Adrenal gland (tissue), 19 donors: Measurements from ENCODE around the gene RTCB. TPM values are rescaled to one million over a fixed set of nuclear protein-coding genes. Genes with fewer than 3 reads are reported as not detected.
A peak's percentile ranks its signal among the peaks of the same experiment; 100 is the strongest.

Experiments used
- DNase-seq, 7 donors: peaks; one replicate each; pipeline ENCODE4 v3.0.0-alpha.2; 2019 to 2020
- H3K27ac ChIP-seq, 5 donors: fragments of 200-600 bp; sonication (generic) in 4 of 5; 1 replicate in 3 of 5; 2 replicates in 2 of 5; pipeline versions ENCODE4 v1.5.1 to v1.8.0; 2016 to 2020; ENCODE audit warnings: mild to moderate bottlenecking in 1 of 5
- H3K27me3 ChIP-seq: fragments of 200-600 bp; 2 replicates; pipeline ENCODE4 v1.8.0; 2021
- H3K36me3 ChIP-seq, 2 donors: fragments of 200-600 bp; replicated peaks in 1 of 2; 1 replicate in 1 of 2; 2 replicates in 1 of 2; pipeline versions ENCODE4 v1.5.1 to v1.8.0; 2018 to 2022
- H3K4me1 ChIP-seq, 2 donors: fragments of 200-600 bp; replicated peaks in 1 of 2; 1 replicate in 1 of 2; 2 replicates in 1 of 2; pipeline versions ENCODE4 v1.5.1 to v1.8.0; 2018 to 2021
- H3K4me3 ChIP-seq, 4 donors: fragments of 200-600 bp; sonication (generic) in 3 of 4; one replicate each; pipeline ENCODE4 v1.5.1; 2016 to 2018
- H3K9me3 ChIP-seq, 3 donors: fragments of 200-600 bp; sonication (generic) in 1 of 3; replicated peaks in 1 of 3; 1 replicate in 2 of 3; 2 replicates in 1 of 3; pipeline versions ENCODE4 v1.5.1 to v1.8.0; 2016 to 2021
- POLR2A ChIP-seq, 2 donors: fragments of 450-650 bp; IDR thresholded peaks; one replicate each; pipeline ENCODE4 v1.6.1; 2017; ENCODE audit warnings: antibody characterized with exemption in 2 of 2, mild to moderate bottlenecking in 2 of 2, moderate library complexity in 1 of 2
- WGBS, 4 donors: extraction: QIAGEN DNeasy Blood & Tissue Kit in 2 of 4; methylation state at CpG; one replicate each; pipeline versions ENCODE4 v1.1.5 to v1.1.7; 2013 to 2017; 5-methylcytosine and 5-hydroxymethylcytosine counted together
- intact Hi-C, 2 donors: fragments of 100-400 bp; cut with DNase I; formaldehyde crosslinking; loops; one replicate each; pipeline versions ENCODE4 v1.14.1 to v1.15.0; 2022 to 2023
- long read RNA-seq, 10 donors: library from polyadenylated mRNA in 3 of 10; unstranded in 2 of 10; stranded (forward) in 1 of 10; transcript quantifications; one replicate each; pipeline ENCODE4 v2.0.0 and lab custom pipeline, GENCODE V29; 2021 to 2026
- polyA plus RNA-seq, 3 donors: library from polyadenylated mRNA; stranded (reverse); fragments of 200-250 nt in 2 of 3; fragments of 350-450 nt in 1 of 3; fragmentation: Illumina TruSeq in 1 of 3; extraction: RNeasy Lipid Tissue Mini Kit (QIAGEN cat#74804) in 1 of 3; gene quantifications; one replicate each; pipeline ENCODE4 v1.2.3, GENCODE V29; 2013 to 2014
- total RNA-seq, 9 donors: library from RNA; depleted of rRNA in 4 of 9; stranded (reverse); fragments of >200 nt in 4 of 9; fragments of 120-200 nt in 1 of 9; fragmentation: NEBNext Ultra II Directional in 1 of 9; extraction: Animal tissue kit (Norgen Biotek cat#: 25700) in 1 of 9; gene quantifications; one replicate each; pipeline versions ENCODE4 v1.1.0 to v1.2.4, GENCODE V29; 2013 to 2023
- TF ChIP-seq, protein P1 (sequence below), 6 experiments: fragments of 450-650 bp in 4 of 6; fragments of 200-600 bp in 2 of 6; sonication (generic) in 1 of 6; IDR thresholded peaks; 1 replicate in 5 of 6; 2 replicates in 1 of 6; pipeline versions ENCODE4 v1.5.1 to v1.8.0; 2016 to 2021; ENCODE audit warnings: antibody characterized with exemption in 6 of 6, mild to moderate bottlenecking in 2 of 6, moderate library complexity in 1 of 6
- donor health status: healthy with polysubstance abuse.
- donor health status: Bipolar disorder and iron deficiency.
- donor health status: DM: yes; HTN: yes; CAD: no.
- donor health status: DM: no; HTN: no; CAD: no.
- donor health status: DM: no; HTN: no; CAD: no.
- donor health status: DM: yes; HTN: yes; CAD: no.

Gene RTCB
- 100 to 1,000 TPM in 1 of 9 donors, 10 to 100 TPM in 8; 54.7 to 108 (median 64.9) TPM for total RNA-seq
- 10 to 100 TPM; 24.7 to 78.8 (median 31.8) TPM for polyA plus RNA-seq
- long read RNA-seq, donor 1, transcript RTCB-201 (12 exons, 2,027 nt), result major isoform, 31 of 40 reads
- long read RNA-seq, donor 1, partial matches to known transcripts, result 5 of 40 reads
- long read RNA-seq, donor 1, other reads (novel, unspliced or antisense), result 0 of 40 reads
- long read RNA-seq, donor 2, transcript RTCB-201 (12 exons, 2,027 nt), result major isoform, 20 of 21 reads
- long read RNA-seq, donor 2, partial matches to known transcripts, result 0 of 21 reads
- long read RNA-seq, donor 2, other reads (novel, unspliced or antisense), result 0 of 21 reads
- long read RNA-seq, donor 3, transcript RTCB-201 (12 exons, 2,027 nt), result major isoform, 28 of 40 reads
- long read RNA-seq, donor 3, partial matches to known transcripts, result 11 of 40 reads
- long read RNA-seq, donor 3, other reads (novel, unspliced or antisense), result 0 of 40 reads
- long read RNA-seq, donor 4, transcript RTCB-201 (12 exons, 2,027 nt), result major isoform, 109 of 122 reads
- long read RNA-seq, donor 4, partial matches to known transcripts, result 4 of 122 reads
- long read RNA-seq, donor 4, other reads (novel, unspliced or antisense), result 8 of 122 reads
- long read RNA-seq, donor 5, transcript RTCB-201 (12 exons, 2,027 nt), result major isoform, 209 of 229 reads
- long read RNA-seq, donor 5, partial matches to known transcripts, result 5 of 229 reads
- long read RNA-seq, donor 5, other reads (novel, unspliced or antisense), result 15 of 229 reads
- long read RNA-seq, donor 6, transcript RTCB-201 (12 exons, 2,027 nt), result major isoform, 64 of 74 reads
- long read RNA-seq, donor 6, partial matches to known transcripts, result 5 of 74 reads
- long read RNA-seq, donor 6, other reads (novel, unspliced or antisense), result 5 of 74 reads
- long read RNA-seq, donor 7, transcript RTCB-201 (12 exons, 2,027 nt), result major isoform, 5 of 6 reads
- long read RNA-seq, donor 7, partial matches to known transcripts, result 0 of 6 reads
- long read RNA-seq, donor 7, other reads (novel, unspliced or antisense), result 0 of 6 reads
- long read RNA-seq, donor 8, transcript RTCB-205 (5 exons, 767 nt), result minor isoform, 5 of 72 reads
- long read RNA-seq, donor 8, transcript RTCB-201 (12 exons, 2,027 nt), result major isoform, 49 of 72 reads
- long read RNA-seq, donor 8, partial matches to known transcripts, result 17 of 72 reads
- long read RNA-seq, donor 8, other reads (novel, unspliced or antisense), result 0 of 72 reads
- long read RNA-seq, donor 9, transcript RTCB-201 (12 exons, 2,027 nt), result major isoform, 24 of 28 reads
- long read RNA-seq, donor 9, partial matches to known transcripts, result 0 of 28 reads
- long read RNA-seq, donor 9, other reads (novel, unspliced or antisense), result 0 of 28 reads
- long read RNA-seq, donor 10, transcript RTCB-201 (12 exons, 2,027 nt), result major isoform, 21 of 23 reads
- long read RNA-seq, donor 10, partial matches to known transcripts, result 0 of 23 reads
- long read RNA-seq, donor 10, other reads (novel, unspliced or antisense), result 0 of 23 reads

DNA sequence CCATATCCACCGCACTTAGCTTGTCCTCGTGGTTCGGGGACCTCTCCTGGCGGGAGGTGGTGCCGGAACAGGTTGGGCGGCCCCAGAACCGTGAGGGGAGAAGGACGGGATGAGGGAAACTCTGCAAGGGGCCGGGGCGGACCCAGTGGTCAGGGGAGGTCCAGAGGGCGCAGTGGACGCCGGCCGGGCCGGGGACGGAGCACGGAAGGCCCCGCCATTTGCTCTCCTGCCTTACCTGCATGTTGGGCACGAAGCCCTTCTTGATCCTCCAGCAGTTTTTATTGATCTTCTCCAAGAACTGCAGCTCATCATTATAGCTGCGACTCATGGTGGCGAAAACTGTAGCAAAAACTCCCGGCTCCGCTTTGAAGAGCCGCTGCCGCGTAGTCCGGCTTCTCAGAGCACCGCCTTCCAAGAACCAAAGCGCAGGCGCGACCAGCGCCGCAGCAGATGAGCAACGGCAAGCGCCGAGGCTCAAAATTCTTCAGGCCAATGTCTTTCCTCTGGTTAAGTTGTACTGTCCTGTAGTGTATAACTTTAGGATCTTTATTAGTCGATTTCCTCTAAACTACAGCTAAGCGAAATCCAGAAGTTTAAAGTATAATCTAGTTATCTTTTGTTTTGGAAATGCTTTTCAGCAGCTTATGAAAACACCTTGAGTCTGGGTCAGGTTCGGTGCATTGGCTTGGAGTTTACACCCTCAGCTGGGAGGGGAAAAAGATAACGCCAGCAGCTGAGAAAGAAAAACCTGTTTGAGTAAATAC is at the start of gene RTCB:
Gene RTCB (minus strand): TSS at position 419 of the 764 bp plus-strand sequence. CDS start 91 bp downstream, at position 328.
- intact Hi-C loops, result no loop called here

DNA sequence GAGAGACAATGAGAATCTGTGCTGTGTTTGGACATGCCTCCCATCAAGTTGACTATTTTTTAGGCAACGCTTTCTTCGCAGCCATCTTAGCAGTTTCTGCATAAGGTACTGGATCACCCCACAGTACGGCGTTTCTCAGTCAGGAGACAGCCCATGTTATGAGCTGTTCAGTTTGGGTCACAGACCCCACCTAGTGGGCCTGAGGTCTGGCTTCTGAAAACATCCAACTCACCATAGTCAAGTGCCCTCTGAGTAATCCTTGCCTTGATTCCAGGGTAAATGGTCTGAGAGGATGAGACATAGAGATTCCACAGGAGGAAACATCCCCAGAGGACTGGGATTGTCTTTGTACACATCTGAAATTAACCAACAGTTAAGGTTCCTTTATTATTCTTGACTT is 45.0 kb upstream of the RTCB start:
- 83 to 89% (median 84%) methylated on average over 4 of the region's 4 CpGs for WGBS, 4 donors
- Histone ChIP-seq H3K36me3 (no peaks in the 10 kb centered on the region), H3K4me1 (no peaks in the 10 kb centered on the region), H3K27me3 (peaks cover 14% of the 10 kb centered on the region), H3K9me3 (no peaks in the 10 kb centered on the region), H3K27ac (no peak overlapping the region), H3K4me3 (no peak overlapping the region)
- no peak for DNase-seq
- intact Hi-C loops, result no loop called here
- no peak for TF ChIP-seq POLR2A (IDR thresholded peaks at IDR 0.05)
- TF ChIP-seq, protein P1, sequence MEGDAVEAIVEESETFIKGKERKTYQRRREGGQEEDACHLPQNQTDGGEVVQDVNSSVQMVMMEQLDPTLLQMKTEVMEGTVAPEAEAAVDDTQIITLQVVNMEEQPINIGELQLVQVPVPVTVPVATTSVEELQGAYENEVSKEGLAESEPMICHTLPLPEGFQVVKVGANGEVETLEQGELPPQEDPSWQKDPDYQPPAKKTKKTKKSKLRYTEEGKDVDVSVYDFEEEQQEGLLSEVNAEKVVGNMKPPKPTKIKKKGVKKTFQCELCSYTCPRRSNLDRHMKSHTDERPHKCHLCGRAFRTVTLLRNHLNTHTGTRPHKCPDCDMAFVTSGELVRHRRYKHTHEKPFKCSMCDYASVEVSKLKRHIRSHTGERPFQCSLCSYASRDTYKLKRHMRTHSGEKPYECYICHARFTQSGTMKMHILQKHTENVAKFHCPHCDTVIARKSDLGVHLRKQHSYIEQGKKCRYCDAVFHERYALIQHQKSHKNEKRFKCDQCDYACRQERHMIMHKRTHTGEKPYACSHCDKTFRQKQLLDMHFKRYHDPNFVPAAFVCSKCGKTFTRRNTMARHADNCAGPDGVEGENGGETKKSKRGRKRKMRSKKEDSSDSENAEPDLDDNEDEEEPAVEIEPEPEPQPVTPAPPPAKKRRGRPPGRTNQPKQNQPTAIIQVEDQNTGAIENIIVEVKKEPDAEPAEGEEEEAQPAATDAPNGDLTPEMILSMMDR (IDR thresholded peaks at IDR 0.05), result no peak

More for the DNA sequence above, at the start of gene RTCB:
- no peaks in the 10 kb centered on the region for H3K27me3 ChIP-seq
- H3K9me3 ChIP-seq, result no peaks in the 10 kb centered on the region
- DNase-seq, result peak; percentile 85 to 96 (median 93)
- 1 to 3% (median 2%) methylated on average over 20 to 40 of the region's 40 CpGs for WGBS, 4 donors
- TF ChIP-seq, protein P1 (IDR thresholded peaks at IDR 0.05), result no peak
- peak in 1 of 2 donors; percentile 65 for TF ChIP-seq POLR2A (IDR thresholded peaks at IDR 0.05)
- H3K36me3 ChIP-seq, result peaks cover 0 to 15% of the 10 kb centered on the region in 2 donors
- peaks cover 4 to 24% of the 10 kb centered on the region in 2 donors for H3K4me1 ChIP-seq
- peak within 1 kb of the TSS in 4 of 5 donors; percentile 20 to 84 (median 65) for H3K27ac ChIP-seq
- H3K4me3 ChIP-seq, result peak within 1 kb of the TSS; percentile 30 to 83 (median 57)

- intact Hi-C loops, result no loop called here
- 61 to 69% (median 69%) methylated on average over 4 of the region's 4 CpGs for WGBS, 4 donors
Measured at GRCh38 chr22:32448980-32449379, 36.9 kb upstream of the RTCB start.

More at GRCh38 chr22:32448980-32449379, 36.9 kb upstream of the RTCB start:
- H3K4me3 ChIP-seq, result no peak overlapping the region
- no peak overlapping the region for H3K27ac ChIP-seq
- H3K9me3 ChIP-seq, result no peaks in the 10 kb centered on the region
- TF ChIP-seq, protein P1 (IDR thresholded peaks at IDR 0.05), result no peak
- TF ChIP-seq POLR2A (IDR thresholded peaks at IDR 0.05), result no peak
- H3K27me3 ChIP-seq, result no peaks in the 10 kb centered on the region
- H3K4me1 ChIP-seq, result no peaks in the 10 kb centered on the region
- no peaks in the 10 kb centered on the region for H3K36me3 ChIP-seq
- DNase-seq, result no peak
